HepG2 (cell line): ENCODE data around the gene FOXK2. TPM values are rescaled to one million over a fixed set of nuclear protein-coding genes. Genes with fewer than 3 reads are reported as not detected.

Source experiments
- ARNT2 ChIP-seq: sonication (generic); formaldehyde crosslinking; IDR thresholded peaks from 2 replicates; pipeline ENCODE4 v1.8.0; 2022; ENCODE audit warnings: mild to moderate bottlenecking, low read depth, missing genetic modification reagents, moderate library complexity
- BRCA1 ChIP-seq: sonication (generic); formaldehyde crosslinking; IDR thresholded peaks from 2 replicates; pipeline ENCODE4 v1.4.0; 2020; ENCODE audit warnings: missing genetic modification reagents
- HNRNPLL ChIP-seq: fragments of 200-400 bp; formaldehyde crosslinking; IDR thresholded peaks from 2 replicates; pipeline ENCODE4 v1.6.1; 2017; ENCODE audit warnings: mild to moderate bottlenecking, low read depth, low read length; ENCODE audit not compliant: poor library complexity, severe bottlenecking
- MTF2 ChIP-seq: sonication (generic); formaldehyde crosslinking; IDR thresholded peaks from 2 replicates; pipeline ENCODE4 v1.5.0; 2020; ENCODE audit warnings: missing genetic modification reagents, borderline replicate concordance
- MXD3 ChIP-seq: IDR thresholded peaks from 2 replicates; pipeline ENCODE4 v1.6.1; 2016; ENCODE audit warnings: mild to moderate bottlenecking, missing biosample characterization, missing genetic modification reagents
- NR2C2 ChIP-seq: sonication (generic); formaldehyde crosslinking; IDR thresholded peaks from 2 replicates; pipeline ENCODE4 v1.4.0; 2020; ENCODE audit warnings: missing genetic modification reagents, mild to moderate bottlenecking, moderate library complexity, borderline replicate concordance
- PAX8 ChIP-seq: sonication (generic); formaldehyde crosslinking; IDR thresholded peaks from 2 replicates; pipeline ENCODE4 v1.8.0; 2022; ENCODE audit warnings: mild to moderate bottlenecking, missing genetic modification reagents, borderline replicate concordance
- PITX1 ChIP-seq: sonication (generic); formaldehyde crosslinking; IDR thresholded peaks from 2 replicates; pipeline ENCODE4 v1.5.1; 2020; ENCODE audit warnings: mild to moderate bottlenecking, missing genetic modification reagents
- SCMH1 ChIP-seq: sonication (generic); formaldehyde crosslinking; IDR thresholded peaks from 2 replicates; pipeline ENCODE4 v1.9.0; 2021; ENCODE audit warnings: missing genetic modification reagents, mild to moderate bottlenecking, borderline replicate concordance
- STAT5B ChIP-seq: sonication (generic); formaldehyde crosslinking; IDR thresholded peaks from 2 replicates; pipeline ENCODE4 v1.4.0; 2020; ENCODE audit warnings: missing genetic modification reagents
- ZNF12 ChIP-seq: sonication (generic); formaldehyde crosslinking; IDR thresholded peaks from 2 replicates; pipeline ENCODE4 v1.5.0; 2020; ENCODE audit warnings: missing genetic modification reagents
- ZNF878 ChIP-seq: sonication (generic); formaldehyde crosslinking; IDR thresholded peaks from 2 replicates; pipeline ENCODE4 v1.8.1; 2023; ENCODE audit warnings: mild to moderate bottlenecking, missing genetic modification reagents, moderate library complexity
- polyA plus RNA-seq, 8 experiments: library from polyadenylated mRNA; depleted of rRNA in 3 of 8; stranded (reverse) in 7 of 8; unstranded in 1 of 8; fragments of >200 nt; fragmentation: Illumina TruSeq in 4 of 8; extraction: Trizol in 4 of 8; gene quantifications; 2 replicates each; pipeline versions ENCODE4 v1.2.1 to v1.2.3, GENCODE V29; 2011 to 2016; ENCODE audit warnings: low read depth in 4 of 8, missing spikeins in 1 of 8, mixed read lengths in 1 of 8; ENCODE audit not compliant: insufficient read depth in 1 of 8
- total RNA-seq, 5 experiments: library from RNA; depleted of rRNA; stranded (reverse); fragments of >200 nt; fragmentation: Illumina TruSeq; extraction: Trizol; gene quantifications; 2 replicates each; pipeline ENCODE4 v1.2.3, GENCODE V29; 2016; ENCODE audit warnings: low read depth in 1 of 5
- TF ChIP-seq, protein P1 (sequence below): sonication (generic); formaldehyde crosslinking; IDR thresholded peaks from 2 replicates; pipeline ENCODE4 v1.4.0; 2020; ENCODE audit warnings: missing genetic modification reagents, borderline replicate concordance
- TF ChIP-seq, protein P2 (sequence below): sonication (generic); formaldehyde crosslinking; IDR thresholded peaks from 2 replicates; pipeline ENCODE4 v1.4.0; 2020; ENCODE audit warnings: missing genetic modification reagents, mild to moderate bottlenecking, borderline replicate concordance
- TF ChIP-seq, protein P3 (sequence below): IDR thresholded peaks from 2 replicates; pipeline ENCODE4 v1.6.1; 2016; ENCODE audit warnings: low read depth

The FOXK2 gene
- total and polyA plus RNA-seq, 2 of the 13 experiments (the other 11 are each of a cell fraction or from before 2014, with no cell fraction given) = 67.1 to 67.2 TPM

- 0 out of 2 replicates have a peak, but pooled peaks have one; percentile 69 for TF ChIP-seq ARNT2 (CRISPR knock-in tag)
- TF ChIP-seq, protein P1, sequence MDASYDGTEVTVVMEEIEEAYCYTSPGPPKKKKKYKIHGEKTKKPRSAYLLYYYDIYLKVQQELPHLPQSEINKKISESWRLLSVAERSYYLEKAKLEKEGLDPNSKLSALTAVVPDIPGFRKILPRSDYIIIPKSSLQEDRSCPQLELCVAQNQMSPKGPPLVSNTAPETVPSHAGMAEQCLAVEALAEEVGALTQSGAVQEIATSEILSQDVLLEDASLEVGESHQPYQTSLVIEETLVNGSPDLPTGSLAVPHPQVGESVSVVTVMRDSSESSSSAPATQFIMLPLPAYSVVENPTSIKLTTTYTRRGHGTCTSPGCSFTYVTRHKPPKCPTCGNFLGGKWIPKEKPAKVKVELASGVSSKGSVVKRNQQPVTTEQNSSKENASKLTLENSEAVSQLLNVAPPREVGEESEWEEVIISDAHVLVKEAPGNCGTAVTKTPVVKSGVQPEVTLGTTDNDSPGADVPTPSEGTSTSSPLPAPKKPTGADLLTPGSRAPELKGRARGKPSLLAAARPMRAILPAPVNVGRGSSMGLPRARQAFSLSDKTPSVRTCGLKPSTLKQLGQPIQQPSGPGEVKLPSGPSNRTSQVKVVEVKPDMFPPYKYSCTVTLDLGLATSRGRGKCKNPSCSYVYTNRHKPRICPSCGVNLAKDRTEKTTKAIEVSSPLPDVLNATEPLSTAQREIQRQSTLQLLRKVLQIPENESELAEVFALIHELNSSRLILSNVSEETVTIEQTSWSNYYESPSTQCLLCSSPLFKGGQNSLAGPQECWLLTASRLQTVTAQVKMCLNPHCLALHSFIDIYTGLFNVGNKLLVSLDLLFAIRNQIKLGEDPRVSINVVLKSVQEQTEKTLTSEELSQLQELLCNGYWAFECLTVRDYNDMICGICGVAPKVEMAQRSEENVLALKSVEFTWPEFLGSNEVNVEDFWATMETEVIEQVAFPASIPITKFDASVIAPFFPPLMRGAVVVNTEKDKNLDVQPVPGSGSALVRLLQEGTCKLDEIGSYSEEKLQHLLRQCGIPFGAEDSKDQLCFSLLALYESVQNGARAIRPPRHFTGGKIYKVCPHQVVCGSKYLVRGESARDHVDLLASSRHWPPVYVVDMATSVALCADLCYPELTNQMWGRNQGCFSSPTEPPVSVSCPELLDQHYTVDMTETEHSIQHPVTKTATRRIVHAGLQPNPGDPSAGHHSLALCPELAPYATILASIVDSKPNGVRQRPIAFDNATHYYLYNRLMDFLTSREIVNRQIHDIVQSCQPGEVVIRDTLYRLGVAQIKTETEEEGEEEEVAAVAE (CRISPR knock-in tag) = peak; percentile 76; the same call in 1 of the 2 replicates
- TF ChIP-seq STAT5B (CRISPR knock-in tag) = no peak
- peak; percentile 85 for TF ChIP-seq PITX1 (CRISPR knock-in tag)
- no peak for TF ChIP-seq BRCA1
- 0 out of 2 replicates have a peak, but pooled peaks have one; percentile 23 for TF ChIP-seq ZNF878
- peak; percentile 42 for TF ChIP-seq HNRNPLL
- TF ChIP-seq SCMH1 (CRISPR knock-in tag) = no peak
- TF ChIP-seq NR2C2 (CRISPR knock-in tag) = no peak
- 0 out of 2 replicates have a peak, but pooled peaks have one; percentile 46 for TF ChIP-seq MTF2 (CRISPR knock-in tag)
- TF ChIP-seq, protein P2, sequence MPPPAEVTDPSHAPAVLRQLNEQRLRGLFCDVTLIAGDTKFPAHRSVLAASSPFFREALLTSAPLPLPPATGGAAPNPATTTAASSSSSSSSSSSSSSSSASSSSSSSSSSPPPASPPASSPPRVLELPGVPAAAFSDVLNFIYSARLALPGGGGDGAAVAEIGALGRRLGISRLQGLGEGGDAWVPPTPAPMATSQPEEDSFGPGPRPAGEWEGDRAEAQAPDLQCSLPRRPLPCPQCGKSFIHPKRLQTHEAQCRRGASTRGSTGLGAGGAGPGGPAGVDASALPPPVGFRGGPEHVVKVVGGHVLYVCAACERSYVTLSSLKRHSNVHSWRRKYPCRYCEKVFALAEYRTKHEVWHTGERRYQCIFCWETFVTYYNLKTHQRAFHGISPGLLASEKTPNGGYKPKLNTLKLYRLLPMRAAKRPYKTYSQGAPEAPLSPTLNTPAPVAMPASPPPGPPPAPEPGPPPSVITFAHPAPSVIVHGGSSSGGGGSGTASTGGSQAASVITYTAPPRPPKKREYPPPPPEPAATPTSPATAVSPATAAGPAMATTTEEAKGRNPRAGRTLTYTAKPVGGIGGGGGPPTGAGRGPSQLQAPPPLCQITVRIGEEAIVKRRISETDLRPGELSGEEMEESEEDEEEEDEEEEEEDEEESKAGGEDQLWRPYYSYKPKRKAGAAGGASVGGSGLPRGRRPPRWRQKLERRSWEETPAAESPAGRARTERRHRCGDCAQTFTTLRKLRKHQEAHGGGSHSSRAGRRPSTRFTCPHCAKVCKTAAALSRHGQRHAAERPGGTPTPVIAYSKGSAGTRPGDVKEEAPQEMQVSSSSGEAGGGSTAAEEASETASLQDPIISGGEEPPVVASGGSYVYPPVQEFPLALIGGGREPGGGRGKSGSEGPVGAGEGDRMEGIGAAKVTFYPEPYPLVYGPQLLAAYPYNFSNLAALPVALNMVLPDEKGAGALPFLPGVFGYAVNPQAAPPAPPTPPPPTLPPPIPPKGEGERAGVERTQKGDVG = 0 out of 2 replicates have a peak, but pooled peaks have one; percentile 59
- peak; percentile 74 for TF ChIP-seq ZNF12
- peak; percentile 96 for TF ChIP-seq MXD3
- TF ChIP-seq PAX8 (CRISPR knock-in tag) = no peak; the same call in 1 of the 2 replicates
- TF ChIP-seq, protein P3, sequence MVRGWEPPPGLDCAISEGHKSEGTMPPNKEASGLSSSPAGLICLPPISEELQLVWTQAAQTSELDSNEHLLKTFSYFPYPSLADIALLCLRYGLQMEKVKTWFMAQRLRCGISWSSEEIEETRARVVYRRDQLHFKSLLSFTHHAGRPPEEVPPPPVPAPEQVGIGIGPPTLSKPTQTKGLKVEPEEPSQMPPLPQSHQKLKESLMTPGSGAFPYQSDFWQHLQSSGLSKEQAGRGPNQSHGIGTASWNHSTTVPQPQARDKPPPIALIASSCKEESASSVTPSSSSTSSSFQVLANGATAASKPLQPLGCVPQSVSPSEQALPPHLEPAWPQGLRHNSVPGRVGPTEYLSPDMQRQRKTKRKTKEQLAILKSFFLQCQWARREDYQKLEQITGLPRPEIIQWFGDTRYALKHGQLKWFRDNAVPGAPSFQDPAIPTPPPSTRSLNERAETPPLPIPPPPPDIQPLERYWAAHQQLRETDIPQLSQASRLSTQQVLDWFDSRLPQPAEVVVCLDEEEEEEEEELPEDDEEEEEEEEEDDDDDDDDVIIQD (CRISPR knock-in tag) = no peak
These were observed 15.7 kb upstream of the FOXK2 start (continued) for GRCh38 chr17:82503728-82504308.
